Neural crest cell (in vitro differentiated cells): ENCODE results near the gene CEBPA. TPM values are rescaled to one million over a fixed set of nuclear protein-coding genes. Genes with fewer than 3 reads are reported as not detected.

ENCODE experiments used
- DNase-seq: peaks from one replicate; pipeline ENCODE4 v3.0.0; 2021; ENCODE audit warnings: low read depth, mixed read lengths, low spot score
- H3K27ac Mint-ChIP-seq: one replicate; pipeline ENCODE4 v1.8.0; 2021; ENCODE audit warnings: mild to moderate bottlenecking, mixed read lengths; ENCODE audit not compliant: unreplicated experiment
- H3K27me3 Mint-ChIP-seq: 2 replicates; pipeline ENCODE4 v1.8.0; 2021; ENCODE audit warnings: low read depth, mild to moderate bottlenecking, mixed read lengths
- H3K36me3 Mint-ChIP-seq: 2 replicates; pipeline ENCODE4 v1.8.0; 2021; ENCODE audit warnings: low read depth, mild to moderate bottlenecking, mixed read lengths
- H3K4me1 Mint-ChIP-seq: 2 replicates; pipeline ENCODE4 v1.8.0; 2021; ENCODE audit warnings: mixed read lengths
- H3K4me3 Mint-ChIP-seq: one replicate; pipeline ENCODE4 v1.8.0; 2021; ENCODE audit warnings: mild to moderate bottlenecking, mixed read lengths
- H3K9me3 Mint-ChIP-seq: 2 replicates; pipeline ENCODE4 v1.8.0; 2021; ENCODE audit warnings: mixed read lengths
- CTCF ChIP-seq: fragments of 200-600 bp; sonication (generic); conservative IDR thresholded peaks from 2 replicates; pipeline ENCODE4 v1.5.0; 2021; ENCODE audit warnings: antibody characterized with exemption, mild to moderate bottlenecking
- total RNA-seq: library from RNA; stranded (reverse); gene quantifications from 2 replicates; pipeline ENCODE4 v1.2.1, GENCODE V29; 2021

The CEBPA gene
- total RNA-seq, 1 donor from 2014 or later, result 1.7 TPM

DNA sequence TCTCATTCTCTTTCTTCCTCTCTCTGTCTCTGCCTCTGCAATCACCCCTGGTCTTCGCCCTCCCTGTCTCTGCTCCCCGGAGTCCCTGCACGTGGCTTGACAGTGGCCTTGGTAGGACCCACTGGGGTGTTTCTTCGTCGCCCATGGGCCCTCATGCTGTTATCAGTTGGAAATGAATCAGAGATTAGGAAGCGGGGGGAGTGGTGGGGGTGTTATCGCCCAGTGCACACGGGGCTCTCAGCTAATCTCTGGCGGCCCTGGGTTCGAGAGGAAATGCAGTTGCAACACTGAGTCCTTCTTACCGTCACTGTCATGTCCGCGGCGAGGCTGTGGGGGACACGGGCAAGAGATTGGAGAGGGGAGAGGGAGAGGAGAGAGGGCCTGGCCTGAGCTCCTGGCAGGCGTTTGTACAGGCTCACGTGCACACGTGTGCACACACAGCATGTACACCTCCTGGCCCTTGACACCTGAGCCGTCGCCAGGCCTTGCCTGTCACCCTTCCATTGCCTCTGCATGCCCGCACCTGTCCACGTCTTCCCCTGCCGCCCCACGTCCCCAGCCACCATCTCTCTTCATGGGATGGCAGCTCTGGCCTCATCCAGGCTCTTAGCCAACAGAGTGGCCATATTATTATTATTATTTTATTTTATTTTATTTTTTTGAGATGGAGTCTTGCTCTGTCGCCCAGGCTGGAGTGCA lies 38.9 kb downstream of the CEBPA start:
- H3K4me1 Mint-ChIP-seq, result no peaks in the 10 kb centered on the region
- H3K9me3 Mint-ChIP-seq, result no peaks in the 10 kb centered on the region
- no peak overlapping the region for H3K4me3 Mint-ChIP-seq
- no peaks in the 10 kb centered on the region for H3K36me3 Mint-ChIP-seq
- no peak for TF ChIP-seq CTCF
- no peaks in the 10 kb centered on the region for H3K27me3 Mint-ChIP-seq
- no peak for DNase-seq
- H3K27ac Mint-ChIP-seq, result no peak overlapping the region

- no peaks in the 10 kb centered on the region for H3K36me3 Mint-ChIP-seq
Observed at GRCh38 chr19:33261511-33262189, 40.7 kb downstream of the CEBPA start.

DNA sequence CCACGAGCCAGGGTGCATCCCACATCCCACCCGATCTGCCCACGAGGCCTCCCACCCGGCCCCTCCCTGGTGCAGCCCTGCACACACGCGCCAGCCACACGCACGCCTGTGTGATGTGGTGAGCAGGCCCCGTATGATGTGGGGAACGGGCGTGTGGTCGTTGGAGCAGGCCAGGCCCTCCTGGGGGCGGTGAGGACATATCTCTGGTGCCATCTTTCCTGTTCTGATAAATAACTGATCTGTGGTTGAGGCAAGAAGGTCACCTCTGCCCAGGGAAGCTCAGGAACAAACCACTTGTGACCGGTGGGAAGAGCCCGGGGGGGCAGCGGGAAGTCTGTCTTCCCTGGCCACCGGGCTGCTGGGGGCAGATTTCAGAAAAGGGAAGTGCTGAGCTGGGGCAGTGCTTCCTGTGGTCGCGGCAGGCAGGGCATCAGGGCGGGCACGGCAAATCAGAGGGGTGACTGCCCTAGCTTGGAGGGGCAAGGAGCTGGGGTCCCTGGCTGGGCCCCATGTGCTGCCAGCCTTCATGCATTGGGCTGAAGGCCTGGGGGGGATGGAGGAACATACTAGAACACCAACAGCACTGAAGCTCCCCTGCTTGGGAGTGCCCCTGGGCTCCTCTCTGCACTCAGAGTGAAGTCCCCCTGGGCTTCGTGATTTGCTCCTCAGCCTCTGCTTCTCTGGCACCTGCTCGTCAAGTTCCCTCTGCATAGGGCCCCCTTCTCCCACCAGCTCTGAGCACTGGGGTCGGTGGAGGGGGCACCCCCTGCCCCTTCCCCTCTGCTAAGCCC lies 41.5 kb downstream of the CEBPA start:
- H3K36me3 Mint-ChIP-seq, result no peaks in the 10 kb centered on the region
- H3K27ac Mint-ChIP-seq, result no peak overlapping the region
- DNase-seq, result no peak
- no peak overlapping the region for H3K4me3 Mint-ChIP-seq
- H3K4me1 Mint-ChIP-seq, result no peaks in the 10 kb centered on the region
- TF ChIP-seq CTCF, result no peak
- no peaks in the 10 kb centered on the region for H3K9me3 Mint-ChIP-seq
- H3K27me3 Mint-ChIP-seq, result no peaks in the 10 kb centered on the region

More at GRCh38 chr19:33261511-33262189, 40.7 kb downstream of the CEBPA start:
- no peak overlapping the region for H3K27ac Mint-ChIP-seq
- no peaks in the 10 kb centered on the region for H3K4me1 Mint-ChIP-seq
- no peak for TF ChIP-seq CTCF
- no peak for DNase-seq
- H3K4me3 Mint-ChIP-seq, result no peak overlapping the region
- H3K9me3 Mint-ChIP-seq, result no peaks in the 10 kb centered on the region
- H3K27me3 Mint-ChIP-seq, result no peaks in the 10 kb centered on the region

DNA sequence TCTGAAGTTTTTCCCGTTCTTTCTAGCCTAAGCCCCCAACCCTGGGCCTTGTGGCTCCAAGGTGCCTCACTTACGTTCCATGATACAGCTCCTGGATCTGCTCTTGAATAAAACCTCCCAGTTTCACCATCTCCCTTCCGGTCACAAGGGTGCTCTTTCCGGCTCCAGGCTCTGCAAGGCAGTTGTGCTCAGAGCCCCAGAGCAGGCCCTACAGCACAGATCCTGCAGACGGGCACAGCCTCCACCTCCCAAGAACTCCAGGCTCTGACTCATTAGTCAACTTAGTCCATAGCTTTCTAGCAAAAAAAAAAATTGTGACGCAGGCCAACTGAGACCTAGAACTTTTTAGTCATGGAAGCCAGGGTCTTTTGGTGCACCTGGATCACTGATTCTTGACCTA lies 42.8 kb downstream of the CEBPA start:
- H3K27ac Mint-ChIP-seq, result no peak overlapping the region
- H3K4me1 Mint-ChIP-seq, result no peaks in the 10 kb centered on the region
- H3K27me3 Mint-ChIP-seq, result no peaks in the 10 kb centered on the region
- H3K36me3 Mint-ChIP-seq, result no peaks in the 10 kb centered on the region
- no peaks in the 10 kb centered on the region for H3K9me3 Mint-ChIP-seq
- no peak for DNase-seq
- TF ChIP-seq CTCF, result no peak
- H3K4me3 Mint-ChIP-seq, result no peak overlapping the region

DNA sequence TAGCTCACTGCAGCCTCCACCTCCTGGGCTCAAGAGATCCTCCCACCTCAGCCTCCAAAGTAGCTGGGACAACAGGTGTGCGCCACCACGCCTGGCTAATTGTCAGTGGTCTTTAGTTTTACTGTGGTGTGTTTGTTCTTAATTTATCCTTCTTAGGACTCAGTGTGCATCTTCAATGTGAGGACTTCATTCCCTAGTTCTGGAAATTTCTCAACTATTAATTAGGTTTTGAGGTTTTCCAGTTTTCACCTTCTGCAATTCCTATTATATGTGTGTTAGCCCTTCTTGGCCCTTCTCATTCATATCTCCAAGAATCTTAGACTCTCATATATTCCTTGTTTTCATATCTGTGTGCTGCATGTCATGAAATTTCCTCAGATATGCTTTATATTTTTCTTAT lies 44.5 kb downstream of the CEBPA start:
- Mint-ChIP-seq H3K4me3 (no peak overlapping the region), H3K4me1 (no peaks in the 10 kb centered on the region), H3K27ac (no peak overlapping the region), H3K36me3 (no peaks in the 10 kb centered on the region), H3K27me3 (no peaks in the 10 kb centered on the region), H3K9me3 (no peaks in the 10 kb centered on the region)
- no peak for DNase-seq
- TF ChIP-seq CTCF, result no peak
